ENCODE results near the gene LAMTOR5. TPM values are rescaled to one million over a fixed set of nuclear protein-coding genes. Genes with fewer than 3 reads are reported as not detected.
"Not testable (repeated sequence)": the region's sequence is repeated elsewhere in the genome, so short reads cannot be mapped to it uniquely, and the experiment has no call there.

Gene LAMTOR5
- polyA plus RNA-seq, 2 donors: 169 to 188 TPM

- Histone ChIP-seq H3K27me3 (ENCODE audit: control insufficient read depth in 1 of 2, insufficient read depth in 2 of 2, low read length in 2 of 2) (no peaks in the 10 kb centered on the region), H3K36me3 (ENCODE audit: control insufficient read depth in 2 of 2, insufficient read depth in 2 of 2, low read length in 1 of 2) (no peaks in the 10 kb centered on the region), H3K27ac (ENCODE audit: low read depth in 2 of 2, low read length in 1 of 2) (no peak overlapping the region), H3K4me1 (ENCODE audit: control insufficient read depth in 2 of 2, insufficient read depth in 2 of 2, low read length in 1 of 2) (no peaks in the 10 kb centered on the region), H3K4me3 (ENCODE audit: low read depth in 1 of 2, low read length in 2 of 2) (no peak overlapping the region), H3K9me3 (ENCODE audit: control insufficient read depth in 2 of 2, insufficient read depth in 1 of 2, low read depth in 1 of 2, low read length in 1 of 2) (no peaks in the 10 kb centered on the region)
- WGBS, 2 donors: 82 to 85% methylated on average over 8 of the region's 8 CpGs
Observed at GRCh38 chr1:110443451-110443850, 36.0 kb upstream of the LAMTOR5 start.

- Histone ChIP-seq H3K4me3 (ENCODE audit: low read depth in 1 of 2, low read length in 2 of 2) (no peak overlapping the region), H3K4me1 (ENCODE audit: control insufficient read depth in 2 of 2, insufficient read depth in 2 of 2, low read length in 1 of 2) (no peaks in the 10 kb centered on the region), H3K36me3 (ENCODE audit: control insufficient read depth in 2 of 2, insufficient read depth in 2 of 2, low read length in 1 of 2) (no peaks in the 10 kb centered on the region), H3K27me3 (ENCODE audit: control insufficient read depth in 1 of 2, insufficient read depth in 2 of 2, low read length in 2 of 2) (no peaks in the 10 kb centered on the region), H3K9me3 (ENCODE audit: control insufficient read depth in 2 of 2, insufficient read depth in 1 of 2, low read depth in 1 of 2, low read length in 1 of 2) (no peaks in the 10 kb centered on the region), H3K27ac (ENCODE audit: low read depth in 2 of 2, low read length in 1 of 2) (no peak overlapping the region)
Observed at GRCh38 chr1:110441888-110442287, 34.4 kb upstream of the LAMTOR5 start.

GRCh38 chr1:110440877-110441276 lies 33.4 kb upstream of the LAMTOR5 start:
- Histone ChIP-seq H3K4me3 (ENCODE audit: low read depth in 1 of 2, low read length in 2 of 2) (no peak overlapping the region), H3K27ac (ENCODE audit: low read depth in 2 of 2, low read length in 1 of 2) (no peak overlapping the region), H3K9me3 (ENCODE audit: control insufficient read depth in 2 of 2, insufficient read depth in 1 of 2, low read depth in 1 of 2, low read length in 1 of 2) (no peaks in the 10 kb centered on the region), H3K4me1 (ENCODE audit: control insufficient read depth in 2 of 2, insufficient read depth in 2 of 2, low read length in 1 of 2) (no peaks in the 10 kb centered on the region), H3K36me3 (ENCODE audit: control insufficient read depth in 2 of 2, insufficient read depth in 2 of 2, low read length in 1 of 2) (no peaks in the 10 kb centered on the region), H3K27me3 (ENCODE audit: control insufficient read depth in 1 of 2, insufficient read depth in 2 of 2, low read length in 2 of 2) (no peaks in the 10 kb centered on the region)
- WGBS, 2 donors: 46 to 51% methylated on average over 3 of the region's 3 CpGs

- H3K4me1 ChIP-seq (ENCODE audit: control insufficient read depth in 2 of 2, insufficient read depth in 2 of 2, low read length in 1 of 2); H3K27ac ChIP-seq (ENCODE audit: low read depth in 2 of 2, low read length in 1 of 2); H3K9me3 ChIP-seq (ENCODE audit: control insufficient read depth in 2 of 2, insufficient read depth in 1 of 2, low read depth in 1 of 2, low read length in 1 of 2); H3K4me3 ChIP-seq (ENCODE audit: low read depth in 1 of 2, low read length in 2 of 2); H3K27me3 ChIP-seq (ENCODE audit: control insufficient read depth in 1 of 2, insufficient read depth in 2 of 2, low read length in 2 of 2); H3K36me3 ChIP-seq (ENCODE audit: control insufficient read depth in 2 of 2, insufficient read depth in 2 of 2, low read length in 1 of 2): not testable (repeated sequence)
- WGBS, 2 donors: 85 to 89% methylated on average over 3 of the region's 3 CpGs
Observed at GRCh38 chr1:110439873-110440272, 32.4 kb upstream of the LAMTOR5 start.

- Histone ChIP-seq H3K4me3 (ENCODE audit: low read depth in 1 of 2, low read length in 2 of 2) (no peak overlapping the region), H3K4me1 (ENCODE audit: control insufficient read depth in 2 of 2, insufficient read depth in 2 of 2, low read length in 1 of 2) (no peaks in the 10 kb centered on the region), H3K36me3 (ENCODE audit: control insufficient read depth in 2 of 2, insufficient read depth in 2 of 2, low read length in 1 of 2) (no peaks in the 10 kb centered on the region), H3K27me3 (ENCODE audit: control insufficient read depth in 1 of 2, insufficient read depth in 2 of 2, low read length in 2 of 2) (no peaks in the 10 kb centered on the region), H3K9me3 (ENCODE audit: control insufficient read depth in 2 of 2, insufficient read depth in 1 of 2, low read depth in 1 of 2, low read length in 1 of 2) (no peaks in the 10 kb centered on the region), H3K27ac (ENCODE audit: low read depth in 2 of 2, low read length in 1 of 2) (no peak overlapping the region)
- WGBS, 2 donors: 74 to 86% methylated on average over 4 of the region's 4 CpGs
Observed at GRCh38 chr1:110438893-110439292, 31.4 kb upstream of the LAMTOR5 start.

- 83 to 84% methylated on average over 9 of the region's 9 CpGs for WGBS, 2 donors
- not testable (repeated sequence) for H3K4me3 ChIP-seq (ENCODE audit: low read depth in 1 of 2, low read length in 2 of 2); H3K27me3 ChIP-seq (ENCODE audit: control insufficient read depth in 1 of 2, insufficient read depth in 2 of 2, low read length in 2 of 2); H3K9me3 ChIP-seq (ENCODE audit: control insufficient read depth in 2 of 2, insufficient read depth in 1 of 2, low read depth in 1 of 2, low read length in 1 of 2); H3K36me3 ChIP-seq (ENCODE audit: control insufficient read depth in 2 of 2, insufficient read depth in 2 of 2, low read length in 1 of 2); H3K4me1 ChIP-seq (ENCODE audit: control insufficient read depth in 2 of 2, insufficient read depth in 2 of 2, low read length in 1 of 2); H3K27ac ChIP-seq (ENCODE audit: low read depth in 2 of 2, low read length in 1 of 2)
Observed at GRCh38 chr1:110437645-110438299, 30.3 kb upstream of the LAMTOR5 start.

- 73 to 78% methylated on average over 7 of the region's 7 CpGs for WGBS, 2 donors
- no peaks in the 10 kb centered on the region for H3K4me1 ChIP-seq (ENCODE audit: control insufficient read depth in 2 of 2, insufficient read depth in 2 of 2, low read length in 1 of 2)
- no peaks in the 10 kb centered on the region for H3K27me3 ChIP-seq (ENCODE audit: control insufficient read depth in 1 of 2, insufficient read depth in 2 of 2, low read length in 2 of 2)
- no peak overlapping the region for H3K27ac ChIP-seq (ENCODE audit: low read depth in 2 of 2, low read length in 1 of 2)
- no peaks in the 10 kb centered on the region for H3K36me3 ChIP-seq (ENCODE audit: control insufficient read depth in 2 of 2, insufficient read depth in 2 of 2, low read length in 1 of 2)
- H3K4me3 ChIP-seq (ENCODE audit: low read depth in 1 of 2, low read length in 2 of 2): no peak overlapping the region
- no peaks in the 10 kb centered on the region for H3K9me3 ChIP-seq (ENCODE audit: control insufficient read depth in 2 of 2, insufficient read depth in 1 of 2, low read depth in 1 of 2, low read length in 1 of 2)
Observed at GRCh38 chr1:110436635-110437034, 29.1 kb upstream of the LAMTOR5 start.

GRCh38 chr1:110434946-110435345 lies 27.5 kb upstream of the LAMTOR5 start:
- WGBS, 2 donors: 63 to 82% methylated on average over 3 of the region's 3 CpGs
- Histone ChIP-seq H3K36me3 (ENCODE audit: control insufficient read depth in 2 of 2, insufficient read depth in 2 of 2, low read length in 1 of 2) (no peaks in the 10 kb centered on the region), H3K4me3 (ENCODE audit: low read depth in 1 of 2, low read length in 2 of 2) (no peak overlapping the region), H3K27ac (ENCODE audit: low read depth in 2 of 2, low read length in 1 of 2) (no peak overlapping the region), H3K9me3 (ENCODE audit: control insufficient read depth in 2 of 2, insufficient read depth in 1 of 2, low read depth in 1 of 2, low read length in 1 of 2) (no peaks in the 10 kb centered on the region), H3K4me1 (ENCODE audit: control insufficient read depth in 2 of 2, insufficient read depth in 2 of 2, low read length in 1 of 2) (no peaks in the 10 kb centered on the region), H3K27me3 (ENCODE audit: control insufficient read depth in 1 of 2, insufficient read depth in 2 of 2, low read length in 2 of 2) (no peaks in the 10 kb centered on the region)

GRCh38 chr1:110433803-110434202 lies 26.3 kb upstream of the LAMTOR5 start:
- Histone ChIP-seq H3K36me3 (ENCODE audit: control insufficient read depth in 2 of 2, insufficient read depth in 2 of 2, low read length in 1 of 2) (no peaks in the 10 kb centered on the region), H3K9me3 (ENCODE audit: control insufficient read depth in 2 of 2, insufficient read depth in 1 of 2, low read depth in 1 of 2, low read length in 1 of 2) (no peaks in the 10 kb centered on the region), H3K27me3 (ENCODE audit: control insufficient read depth in 1 of 2, insufficient read depth in 2 of 2, low read length in 2 of 2) (no peaks in the 10 kb centered on the region), H3K4me3 (ENCODE audit: low read depth in 1 of 2, low read length in 2 of 2) (no peak overlapping the region), H3K4me1 (ENCODE audit: control insufficient read depth in 2 of 2, insufficient read depth in 2 of 2, low read length in 1 of 2) (no peaks in the 10 kb centered on the region), H3K27ac (ENCODE audit: low read depth in 2 of 2, low read length in 1 of 2) (no peak overlapping the region)
- 40% methylated on average over 3 of the region's 3 CpGs for WGBS, 2 donors

GRCh38 chr1:110433213-110433612 lies 25.7 kb upstream of the LAMTOR5 start:
- no peaks in the 10 kb centered on the region for H3K36me3 ChIP-seq (ENCODE audit: control insufficient read depth in 2 of 2, insufficient read depth in 2 of 2, low read length in 1 of 2)
- no peaks in the 10 kb centered on the region for H3K4me1 ChIP-seq (ENCODE audit: control insufficient read depth in 2 of 2, insufficient read depth in 2 of 2, low read length in 1 of 2)
- no peak overlapping the region for H3K4me3 ChIP-seq (ENCODE audit: low read depth in 1 of 2, low read length in 2 of 2)
- no peak overlapping the region for H3K27ac ChIP-seq (ENCODE audit: low read depth in 2 of 2, low read length in 1 of 2)
- no peaks in the 10 kb centered on the region for H3K27me3 ChIP-seq (ENCODE audit: control insufficient read depth in 1 of 2, insufficient read depth in 2 of 2, low read length in 2 of 2)
- 78 to 79% methylated on average over 2 of the region's 2 CpGs for WGBS, 2 donors
- H3K9me3 ChIP-seq (ENCODE audit: control insufficient read depth in 2 of 2, insufficient read depth in 1 of 2, low read depth in 1 of 2, low read length in 1 of 2): no peaks in the 10 kb centered on the region
